ENCODE results near the gene KAZN. TPM values are rescaled to one million over a fixed set of nuclear protein-coding genes. Genes with fewer than 3 reads are reported as not detected.

Gene KAZN
- total and polyA plus RNA-seq, 3 donors from 2014 or later: 12.1 to 14.6 (median 13.8) TPM

- Histone ChIP-seq H3K27me3 (no peaks in the 10 kb centered on the region), H3K27ac (no peak overlapping the region), H3K4me3 (no peak overlapping the region), H3K9me3 (no peaks in the 10 kb centered on the region), H3K36me3 (ENCODE audit: low read depth, missing control alignments) (no peaks in the 10 kb centered on the region), H3K4me1 (peaks cover 3% of the 10 kb centered on the region)
- TF ChIP-seq POLR2A (IDR thresholded peaks at IDR 0.05) (no peak), CTCF (IDR thresholded peaks at IDR 0.05) (no peak)
- no peak for DNase-seq
- intact Hi-C loops (cut with DNase I; ENCODE audit: low total_unique reads): no loop called here
- WGBS, 2 donors: 94% methylated on average over 8 to 9 of the region's 9 CpGs
Observed at GRCh38 chr1:15002325-15002724, 403.8 kb downstream of the KAZN start.

- no peak overlapping the region for H3K4me3 ChIP-seq
- WGBS, 2 donors: 88 to 91% methylated on average over 4 of the region's 4 CpGs
- no peaks in the 10 kb centered on the region for H3K36me3 ChIP-seq (ENCODE audit: low read depth, missing control alignments)
- intact Hi-C loops (cut with DNase I; ENCODE audit: low total_unique reads): no loop called here
- H3K4me1 ChIP-seq: peaks cover 12% of the 10 kb centered on the region
- H3K9me3 ChIP-seq: no peaks in the 10 kb centered on the region
- no peak for DNase-seq
- no peaks in the 10 kb centered on the region for H3K27me3 ChIP-seq
- TF ChIP-seq POLR2A (IDR thresholded peaks at IDR 0.05) (no peak), CTCF (IDR thresholded peaks at IDR 0.05) (no peak)
- H3K27ac ChIP-seq: no peak overlapping the region
Observed at GRCh38 chr1:15004396-15004795, 405.9 kb downstream of the KAZN start.

GRCh38 chr1:15005116-15005515, 406.6 kb downstream of the KAZN start:
- no peak overlapping the region for H3K4me3 ChIP-seq
- no peak for DNase-seq
- H3K27me3 ChIP-seq: no peaks in the 10 kb centered on the region
- no peaks in the 10 kb centered on the region for H3K9me3 ChIP-seq
- H3K36me3 ChIP-seq (ENCODE audit: low read depth, missing control alignments): no peaks in the 10 kb centered on the region
- peaks cover 8% of the 10 kb centered on the region for H3K4me1 ChIP-seq
- H3K27ac ChIP-seq: no peak overlapping the region
- intact Hi-C loops (cut with DNase I; ENCODE audit: low total_unique reads): no loop called here
- no peak for TF ChIP-seq CTCF (IDR thresholded peaks at IDR 0.05)
- no peak for TF ChIP-seq POLR2A (IDR thresholded peaks at IDR 0.05)
- 90 to 92% methylated on average over 7 of the region's 7 CpGs for WGBS, 2 donors

GRCh38 chr1:15007368-15007767, 408.9 kb downstream of the KAZN start:
- H3K9me3 ChIP-seq: no peaks in the 10 kb centered on the region
- H3K4me3 ChIP-seq: no peak overlapping the region
- peaks cover 8% of the 10 kb centered on the region for H3K4me1 ChIP-seq
- H3K36me3 ChIP-seq (ENCODE audit: low read depth, missing control alignments): no peaks in the 10 kb centered on the region
- H3K27me3 ChIP-seq: no peaks in the 10 kb centered on the region
- intact Hi-C loops (cut with DNase I; ENCODE audit: low total_unique reads): no loop called here
- no peak for DNase-seq
- TF ChIP-seq CTCF (IDR thresholded peaks at IDR 0.05): no peak
- no peak for TF ChIP-seq POLR2A (IDR thresholded peaks at IDR 0.05)
- WGBS, 2 donors: 66 to 85% methylated on average over 5 to 11 of the region's 11 CpGs
- peak overlapping the region in 1 of 2 donors; percentile 10 for H3K27ac ChIP-seq

- peak overlapping the region in 1 of 2 donors; percentile 10 for H3K27ac ChIP-seq
- H3K4me1 ChIP-seq: peaks cover 8% of the 10 kb centered on the region
- intact Hi-C loops (cut with DNase I; ENCODE audit: low total_unique reads): no loop called here
- no peaks in the 10 kb centered on the region for H3K9me3 ChIP-seq
- no peaks in the 10 kb centered on the region for H3K27me3 ChIP-seq
- no peak overlapping the region for H3K4me3 ChIP-seq
- TF ChIP-seq POLR2A (IDR thresholded peaks at IDR 0.05) (no peak), CTCF (IDR thresholded peaks at IDR 0.05) (no peak)
- DNase-seq: no peak
- H3K36me3 ChIP-seq (ENCODE audit: low read depth, missing control alignments): no peaks in the 10 kb centered on the region
- WGBS, 2 donors: 47 to 48% methylated on average over 9 to 12 of the region's 12 CpGs
Observed at GRCh38 chr1:15007842-15008241, 409.4 kb downstream of the KAZN start.

All from testis (tissue), 3 donors.